ENCODE data around the gene MBNL1.

DNA sequence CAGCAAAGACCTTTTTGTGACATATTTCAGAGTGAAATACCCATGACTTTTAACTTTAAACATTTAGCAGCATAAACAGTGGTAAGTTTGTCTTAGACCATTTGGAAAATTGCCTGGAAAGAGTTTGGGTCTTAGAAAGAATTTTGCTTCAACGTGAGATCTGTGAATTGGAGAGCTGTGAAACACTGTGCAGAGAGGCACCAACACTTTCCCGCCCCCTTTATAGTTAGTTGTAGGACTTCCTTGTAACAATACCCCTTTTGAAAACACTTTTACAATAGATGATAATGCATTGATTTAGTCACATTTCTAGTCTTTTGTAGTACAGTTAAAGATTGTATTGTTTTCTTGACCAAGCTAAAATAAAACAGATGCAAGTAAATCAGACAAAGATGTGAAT lies 43.5 kb upstream of the MBNL1 start:
- TF ChIP-seq, protein P1, sequence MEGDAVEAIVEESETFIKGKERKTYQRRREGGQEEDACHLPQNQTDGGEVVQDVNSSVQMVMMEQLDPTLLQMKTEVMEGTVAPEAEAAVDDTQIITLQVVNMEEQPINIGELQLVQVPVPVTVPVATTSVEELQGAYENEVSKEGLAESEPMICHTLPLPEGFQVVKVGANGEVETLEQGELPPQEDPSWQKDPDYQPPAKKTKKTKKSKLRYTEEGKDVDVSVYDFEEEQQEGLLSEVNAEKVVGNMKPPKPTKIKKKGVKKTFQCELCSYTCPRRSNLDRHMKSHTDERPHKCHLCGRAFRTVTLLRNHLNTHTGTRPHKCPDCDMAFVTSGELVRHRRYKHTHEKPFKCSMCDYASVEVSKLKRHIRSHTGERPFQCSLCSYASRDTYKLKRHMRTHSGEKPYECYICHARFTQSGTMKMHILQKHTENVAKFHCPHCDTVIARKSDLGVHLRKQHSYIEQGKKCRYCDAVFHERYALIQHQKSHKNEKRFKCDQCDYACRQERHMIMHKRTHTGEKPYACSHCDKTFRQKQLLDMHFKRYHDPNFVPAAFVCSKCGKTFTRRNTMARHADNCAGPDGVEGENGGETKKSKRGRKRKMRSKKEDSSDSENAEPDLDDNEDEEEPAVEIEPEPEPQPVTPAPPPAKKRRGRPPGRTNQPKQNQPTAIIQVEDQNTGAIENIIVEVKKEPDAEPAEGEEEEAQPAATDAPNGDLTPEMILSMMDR (conservative IDR thresholded peaks at IDR 0.05; ENCODE audit: low read length): no peak
- no peak for TF ChIP-seq EZH2phosphoT487 (IDR thresholded peaks at IDR 0.05; ENCODE audit: borderline replicate concordance, low read depth, low read length)
